ENCODE results near the gene EPHA6. TPM values are rescaled to one million over a fixed set of nuclear protein-coding genes. Genes with fewer than 3 reads are reported as not detected.
"Not testable (repeated sequence)": the region's sequence is repeated elsewhere in the genome, so short reads cannot be mapped to it uniquely, and the experiment has no call there.

The EPHA6 gene
- total RNA-seq, 1 donor from 2014 or later: 13.2 TPM

GRCh38 chr3:97021778-97022177 is 207.4 kb downstream of the EPHA6 start:
- DNase-seq (ENCODE audit: low spot score): no peak

- DNase-seq (ENCODE audit: low spot score): not testable (repeated sequence)
Measured at GRCh38 chr3:97025612-97026011, 211.2 kb downstream of the EPHA6 start.

- no peak for DNase-seq (ENCODE audit: low spot score)
Measured at GRCh38 chr3:97029972-97030371, 215.6 kb downstream of the EPHA6 start.

GRCh38 chr3:97037294-97037943 is 223.0 kb downstream of the EPHA6 start:
- DNase-seq (ENCODE audit: low spot score): no peak

- DNase-seq (ENCODE audit: low spot score): no peak
Measured at GRCh38 chr3:97043411-97043810, 229.0 kb downstream of the EPHA6 start.

GRCh38 chr3:97057365-97057764 is 243.0 kb downstream of the EPHA6 start:
- DNase-seq (ENCODE audit: low spot score): no peak

GRCh38 chr3:97059168-97059567 is 244.8 kb downstream of the EPHA6 start:
- no peak for DNase-seq (ENCODE audit: low spot score)

- DNase-seq (ENCODE audit: low spot score): no peak
Measured at GRCh38 chr3:97066531-97066930, 252.1 kb downstream of the EPHA6 start.

- DNase-seq (ENCODE audit: low spot score): no peak
Measured at GRCh38 chr3:97070302-97070701, 255.9 kb downstream of the EPHA6 start.

- no peak for DNase-seq (ENCODE audit: low spot score)
Measured at GRCh38 chr3:97074546-97074945, 260.2 kb downstream of the EPHA6 start.

GRCh38 chr3:97076673-97077072 is 262.3 kb downstream of the EPHA6 start:
- no peak for DNase-seq (ENCODE audit: low spot score)

GRCh38 chr3:97089621-97090020 is 275.2 kb downstream of the EPHA6 start:
- DNase-seq (ENCODE audit: low spot score): no peak

GRCh38 chr3:97102641-97103040 is 288.2 kb downstream of the EPHA6 start:
- DNase-seq (ENCODE audit: low spot score): no peak

- DNase-seq (ENCODE audit: low spot score): no peak
Measured at GRCh38 chr3:97105989-97106651, 291.7 kb downstream of the EPHA6 start.

GRCh38 chr3:97106652-97106989 is 292.2 kb downstream of the EPHA6 start:
- no peak for DNase-seq (ENCODE audit: low spot score)

- no peak for DNase-seq (ENCODE audit: low spot score)
Measured at GRCh38 chr3:97108136-97108535, 293.7 kb downstream of the EPHA6 start.

- no peak for DNase-seq (ENCODE audit: low spot score)
Measured at GRCh38 chr3:97111244-97111643, 296.9 kb downstream of the EPHA6 start.

GRCh38 chr3:97121386-97121785 is 307.0 kb downstream of the EPHA6 start:
- no peak for DNase-seq (ENCODE audit: low spot score)

- DNase-seq (ENCODE audit: low spot score): no peak
Measured at GRCh38 chr3:97125902-97126499, 311.6 kb downstream of the EPHA6 start.

GRCh38 chr3:97131476-97131875 is 317.1 kb downstream of the EPHA6 start:
- no peak for DNase-seq (ENCODE audit: low spot score)

- DNase-seq (ENCODE audit: low spot score): no peak
Measured at GRCh38 chr3:97138914-97139541, 324.6 kb downstream of the EPHA6 start.

- DNase-seq (ENCODE audit: low spot score): no peak
Measured at GRCh38 chr3:97148931-97149330, 334.5 kb downstream of the EPHA6 start.

- DNase-seq (ENCODE audit: low spot score): no peak
Measured at GRCh38 chr3:97161169-97161568, 346.8 kb downstream of the EPHA6 start.
